GM04504 (cell line): ENCODE results near the gene GLIPR2.

Source experiments
- DNase-seq: peaks from one replicate; pipeline ENCODE4 v3.0.0-alpha.2; 2012; ENCODE audit warnings: low read depth

Gene GLIPR2

GRCh38 chr9:36194326-36195000, 57.9 kb downstream of the GLIPR2 start:
- no peak for DNase-seq

DNA sequence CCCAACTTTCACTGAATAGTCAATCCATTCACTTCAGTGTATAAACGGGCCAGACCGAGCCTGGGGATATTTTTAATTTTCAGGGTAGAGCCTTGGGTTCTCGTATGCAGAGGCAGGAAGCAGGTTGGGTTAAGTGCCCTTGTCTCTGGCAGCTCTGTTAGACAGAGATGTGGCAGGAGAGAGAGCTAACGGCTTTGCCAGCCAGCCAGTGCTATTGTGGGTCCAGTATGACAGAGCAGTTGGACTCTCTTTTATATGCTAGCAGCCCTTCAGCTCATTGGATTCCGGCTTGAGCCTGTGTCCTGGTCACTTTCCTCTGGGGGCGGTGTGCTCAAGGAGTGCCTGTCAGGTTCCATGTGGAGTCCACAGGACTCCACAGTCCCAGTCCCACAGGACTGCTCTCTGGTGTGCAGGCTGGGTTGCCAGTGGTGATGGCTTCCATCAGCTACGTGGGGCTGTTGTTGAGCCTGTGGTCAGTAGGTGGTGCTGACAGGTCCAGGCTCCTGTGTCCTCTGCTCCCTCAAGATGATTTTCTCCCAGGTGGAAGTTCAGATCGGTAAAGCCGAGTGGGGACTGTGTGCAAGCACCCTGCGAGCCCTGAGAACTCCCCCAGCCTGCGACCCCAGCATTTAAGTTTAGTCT, 68.5 kb downstream of the GLIPR2 start:
- no peak for DNase-seq

DNA sequence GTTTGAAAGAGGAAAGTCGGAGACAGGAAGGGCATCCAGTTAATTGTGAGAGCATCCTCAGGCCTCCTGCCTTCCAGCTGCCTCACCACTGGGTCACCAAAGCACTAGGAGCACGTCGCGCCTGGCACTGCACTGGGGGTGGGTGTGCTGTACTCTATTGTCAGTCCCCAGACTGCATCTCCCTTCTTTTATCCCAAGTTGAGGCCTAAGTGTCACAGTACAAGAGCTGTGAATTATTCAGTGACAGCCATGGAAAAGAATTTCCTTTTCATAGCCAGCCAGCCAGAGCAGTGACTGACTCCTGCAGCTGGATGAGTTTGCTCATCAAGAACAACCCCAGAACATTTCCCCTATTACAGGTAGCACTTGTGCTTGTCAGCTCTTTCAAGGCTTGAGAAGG, 70.5 kb downstream of the GLIPR2 start:
- DNase-seq = no peak

GRCh38 chr9:36207546-36208012, 71.0 kb downstream of the GLIPR2 start:
- DNase-seq = no peak

GRCh38 chr9:36208521-36209253, 72.2 kb downstream of the GLIPR2 start:
- no peak for DNase-seq

DNA sequence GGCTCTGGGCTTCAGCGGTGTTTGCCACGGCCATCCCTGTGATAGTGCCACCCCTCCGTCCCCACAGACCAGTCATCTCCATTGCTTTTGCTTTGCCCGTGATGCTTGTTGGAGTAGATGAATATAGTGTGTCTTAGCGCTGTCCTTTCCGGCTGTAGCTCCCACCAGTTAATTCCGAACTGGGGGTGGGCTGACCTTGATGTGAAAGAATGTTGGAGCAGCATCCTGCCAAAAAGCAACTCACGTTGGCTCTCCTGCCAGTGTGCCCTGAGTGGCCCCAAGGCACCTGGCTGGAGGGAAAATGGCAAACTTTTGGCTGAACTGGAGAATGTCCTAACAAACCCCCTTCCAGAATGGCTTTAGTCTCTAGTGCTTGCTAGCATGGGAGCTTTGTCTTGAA, 74.2 kb downstream of the GLIPR2 start:
- DNase-seq = no peak

DNA sequence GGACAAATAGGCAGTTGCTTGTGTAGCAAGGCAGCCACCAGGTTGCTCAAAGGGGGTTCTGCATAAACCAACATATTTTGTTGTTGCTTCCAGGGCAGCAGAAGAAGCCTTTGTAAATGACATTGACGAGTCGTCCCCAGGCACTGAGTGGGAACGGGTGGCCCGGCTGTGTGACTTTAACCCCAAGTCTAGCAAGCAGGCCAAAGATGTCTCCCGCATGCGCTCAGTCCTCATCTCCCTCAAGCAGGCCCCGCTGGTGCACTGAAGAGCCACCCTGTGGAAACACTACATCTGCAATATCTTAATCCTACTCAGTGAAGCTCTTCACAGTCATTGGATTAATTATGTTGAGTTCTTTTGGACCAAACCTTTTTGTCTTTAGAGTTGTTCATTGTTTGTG, 75.0 kb downstream of the GLIPR2 start:
- no peak for DNase-seq

GRCh38 chr9:36213387-36213786, 76.9 kb downstream of the GLIPR2 start:
- no peak for DNase-seq
